GM18519 (cell line): ENCODE results near the gene CCDC188.

Source experiments
- ATAC-seq: cut with Tn5 transposase; IDR thresholded peaks from one replicate; pipeline ENCODE4 v1.9.1; 2021; ENCODE audit warnings: mild to moderate bottlenecking, moderate library complexity; ENCODE audit not compliant: unreplicated experiment, low FRiP score

CCDC188 gene

DNA sequence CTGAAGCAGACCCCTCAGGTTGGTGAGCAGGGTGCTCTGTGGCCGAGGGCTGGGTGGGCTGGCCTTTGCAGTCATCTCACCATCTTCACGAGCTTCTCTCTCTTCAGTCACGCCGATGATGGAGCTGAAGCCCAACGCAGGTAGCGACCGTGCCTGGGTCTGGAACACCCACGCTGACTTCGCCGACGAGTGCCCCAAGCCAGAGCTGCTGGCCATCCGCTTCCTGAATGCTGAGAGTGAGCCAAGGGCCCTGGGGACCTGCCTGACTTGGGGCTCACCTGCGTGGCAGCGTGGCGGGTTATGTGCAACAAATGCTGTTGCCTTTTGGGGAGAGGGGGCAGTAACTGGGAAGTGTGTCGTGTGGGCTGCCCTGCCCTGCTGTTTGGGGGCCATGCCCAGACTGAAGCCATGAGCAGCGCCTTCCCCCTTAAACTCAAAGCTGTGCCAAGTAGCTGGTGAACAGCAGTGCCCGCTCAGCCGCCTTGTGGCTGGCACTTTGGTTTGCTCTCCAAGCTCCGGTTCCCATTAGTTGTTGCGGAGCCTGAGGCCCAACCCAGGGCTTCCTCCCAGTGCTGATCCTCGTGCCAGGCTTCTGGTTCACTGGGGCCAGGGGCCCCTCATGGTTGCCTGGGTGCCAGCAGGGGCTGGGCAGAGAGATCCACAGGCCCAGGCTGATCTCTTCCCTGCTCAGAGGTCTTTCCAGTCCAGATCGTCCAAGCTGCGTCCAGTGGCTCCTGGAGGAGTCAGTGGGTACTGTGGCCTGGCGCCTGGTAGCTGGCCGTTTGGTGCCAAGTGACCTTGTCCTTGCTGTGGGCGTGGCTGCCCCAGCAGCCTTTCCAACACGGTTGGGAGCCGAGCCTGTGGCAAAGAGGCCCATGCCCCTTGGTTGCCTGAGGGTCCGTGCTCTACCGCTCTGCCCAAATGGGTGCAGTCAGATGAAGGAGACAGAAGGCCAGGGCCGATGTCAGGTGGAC lies 25.4 kb downstream of the CCDC188 start:
- no peak for ATAC-seq

DNA sequence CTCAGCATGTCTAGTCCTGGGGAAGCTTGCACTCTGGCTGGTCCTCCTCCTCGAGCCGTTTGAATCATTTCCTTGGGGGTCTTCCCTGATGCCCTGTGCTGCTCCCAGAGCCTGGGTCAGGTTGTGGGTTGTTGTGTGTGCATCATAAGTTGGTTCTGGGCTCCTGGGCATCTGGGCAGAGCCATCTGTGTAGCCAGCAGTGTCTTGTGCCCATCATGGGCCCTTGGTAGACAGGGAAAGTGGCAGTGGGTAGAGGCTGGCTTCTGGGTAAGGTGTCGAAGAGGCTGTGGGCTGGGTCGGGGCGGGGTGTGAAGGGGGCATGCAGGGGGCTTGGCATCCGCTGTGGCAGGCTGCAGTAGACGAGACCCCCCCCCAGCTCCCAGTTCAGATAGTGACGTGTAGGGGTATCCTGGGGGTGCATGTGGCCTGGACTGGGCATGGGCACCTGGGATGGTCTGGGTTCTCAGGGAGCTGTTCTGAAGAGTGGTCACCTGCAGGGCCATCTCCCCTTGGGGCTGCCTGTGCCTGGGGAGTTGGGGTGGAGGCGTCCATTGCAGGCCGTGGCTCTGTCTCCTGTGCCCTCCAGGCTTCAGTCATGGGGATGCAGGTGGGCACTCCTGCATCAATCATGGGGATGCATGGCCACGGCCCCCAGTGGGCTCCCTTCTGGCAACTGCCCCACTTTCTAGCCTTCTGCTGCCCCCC lies 26.6 kb downstream of the CCDC188 start:
- no peak for ATAC-seq

DNA sequence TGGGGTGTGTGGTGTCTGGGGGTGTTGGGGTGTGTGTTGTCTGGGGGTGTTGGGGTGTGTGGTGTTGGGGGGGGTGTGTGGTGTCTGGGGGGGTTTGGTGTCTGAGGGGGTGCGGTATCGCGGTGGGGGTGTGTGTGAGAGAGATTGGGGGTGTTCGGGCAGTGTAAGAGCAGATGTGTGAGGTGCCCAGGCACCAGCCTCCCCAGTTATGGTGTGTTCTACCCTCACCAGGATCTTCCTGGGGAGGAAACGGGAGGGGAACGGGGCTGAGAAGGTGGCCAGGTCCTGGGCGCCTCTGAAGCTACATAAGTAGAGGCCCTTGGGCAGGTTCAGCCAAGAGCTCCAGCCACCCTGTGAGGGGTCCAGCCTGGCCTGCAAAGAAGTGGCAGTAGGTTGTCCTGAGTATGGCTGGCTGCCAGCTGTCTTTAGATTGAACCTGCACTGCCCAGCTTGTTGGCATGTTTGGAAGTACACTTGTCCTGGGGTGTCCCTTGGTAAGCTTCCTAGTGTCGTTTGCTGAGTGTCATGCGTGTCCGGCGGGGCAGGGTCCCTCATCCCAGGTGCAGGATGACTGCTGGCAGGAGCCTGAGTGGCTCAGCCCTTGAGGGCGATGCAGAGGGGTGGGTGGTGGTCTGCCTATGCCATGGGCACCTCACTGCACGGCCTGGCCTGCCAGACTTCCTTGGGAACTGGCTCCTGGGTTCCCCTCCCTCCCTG lies 27.3 kb downstream of the CCDC188 start:
- no peak for ATAC-seq

GRCh38 chr22:20121856-20122415 lies 28.9 kb downstream of the CCDC188 start:
- ATAC-seq: no peak

DNA sequence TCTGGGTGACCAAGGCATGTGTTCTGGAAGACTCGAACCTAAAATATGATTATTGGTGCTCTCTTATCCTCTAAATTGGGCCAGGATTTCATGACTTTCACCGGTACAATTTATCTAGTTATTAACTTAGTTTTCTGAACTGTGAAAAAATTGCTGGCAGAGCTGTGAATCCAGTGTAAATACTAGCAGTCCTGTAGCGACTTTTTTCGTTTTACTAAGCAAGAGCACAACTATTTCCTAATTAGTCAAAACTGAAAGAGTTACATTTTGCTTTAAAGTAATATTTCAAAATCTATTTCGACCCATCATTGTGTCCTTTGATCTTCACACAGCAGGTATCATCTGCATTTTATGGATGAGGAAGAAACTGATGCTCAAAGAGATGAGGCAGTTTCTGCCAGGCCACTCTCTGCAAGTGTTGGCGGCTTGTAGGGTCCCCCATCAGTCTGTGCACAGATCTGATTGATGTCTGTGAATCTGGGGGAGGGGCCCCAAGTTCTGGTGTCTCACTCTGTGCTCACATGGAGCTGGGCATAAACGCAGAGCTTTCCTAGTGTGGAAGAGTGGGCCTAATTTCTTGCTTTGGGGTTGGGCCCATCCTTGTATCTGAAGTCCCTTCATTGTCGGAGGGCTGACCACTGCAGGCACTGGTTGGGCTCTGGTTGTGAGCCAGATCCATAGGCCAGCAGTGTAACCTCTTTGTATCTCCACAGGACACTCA lies 32.4 kb downstream of the CCDC188 start:
- ATAC-seq: no peak

DNA sequence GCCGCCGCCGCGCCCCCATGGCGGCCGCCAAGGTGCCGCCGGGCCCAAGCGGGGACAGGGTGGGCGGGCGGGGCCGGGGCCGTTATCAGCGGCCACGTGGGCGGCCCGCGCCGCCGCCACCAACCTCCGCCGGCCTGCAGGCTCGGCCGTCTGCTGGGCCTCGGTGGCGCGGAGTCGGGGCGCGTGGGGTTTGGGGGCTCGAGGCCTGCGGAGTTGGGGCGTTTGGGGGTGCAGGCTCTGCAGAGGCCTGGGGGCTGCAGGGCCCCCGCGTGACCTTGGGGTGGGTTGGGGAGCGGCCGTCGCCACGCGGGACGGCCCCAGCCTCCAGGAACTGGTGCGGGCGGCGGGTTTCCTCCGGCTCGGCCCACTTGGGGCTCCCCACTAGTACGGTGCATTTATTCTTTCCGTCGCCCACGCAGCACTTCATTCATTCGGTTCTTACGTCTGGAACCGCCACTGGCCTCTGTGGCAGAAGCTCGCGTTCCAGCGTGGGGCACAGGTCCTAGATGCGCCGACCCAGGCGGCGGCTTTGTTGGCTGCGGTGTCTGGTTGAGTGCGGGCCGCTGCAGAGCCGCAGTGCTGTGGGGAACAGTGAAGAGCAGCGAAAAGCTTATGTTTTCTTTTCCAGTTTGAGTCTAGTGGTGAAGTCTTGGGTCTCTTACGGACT lies 33.1 kb downstream of the CCDC188 start:
- ATAC-seq: no peak

DNA sequence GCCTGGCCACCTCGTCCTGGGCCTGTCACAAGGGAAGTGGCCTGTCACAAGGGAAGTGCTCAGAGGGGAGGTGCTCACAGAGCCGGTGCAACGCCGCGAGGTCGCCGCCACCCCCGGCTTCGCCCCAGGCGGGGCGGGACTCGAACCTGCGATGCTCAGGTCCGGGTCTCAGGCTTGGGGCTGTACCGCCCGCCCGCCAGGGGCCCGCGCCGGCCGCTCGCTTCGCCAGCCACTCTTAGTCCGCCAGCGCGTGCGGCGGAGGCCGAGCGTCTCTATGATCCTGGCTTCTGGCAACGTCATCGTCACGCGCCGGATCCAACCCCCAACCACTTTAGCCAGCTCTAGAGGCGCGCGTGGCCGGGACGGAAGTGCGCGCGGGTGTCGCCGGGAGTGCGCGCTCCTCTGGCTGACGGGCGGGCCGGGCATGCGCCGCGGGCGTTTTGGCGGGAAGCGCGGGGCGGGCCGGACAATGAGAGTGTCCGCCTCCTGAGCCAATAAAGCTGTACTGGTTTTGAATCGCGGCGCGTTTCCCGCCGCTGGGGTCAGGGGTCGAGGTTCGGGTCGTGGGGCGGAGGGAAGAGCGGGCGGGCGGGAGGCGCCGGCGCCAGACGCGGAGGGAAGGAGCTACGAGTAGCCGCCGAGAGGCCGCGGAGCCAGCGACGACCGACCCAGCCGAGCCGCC lies 33.8 kb downstream of the CCDC188 start, which contains the start of gene TRMT2A:
Gene TRMT2A (minus strand): TSS at position 276 of the 682 bp plus-strand sequence. CDS start 320 bp downstream, outside the sequence.
- ATAC-seq: peak; percentile 57

GRCh38 chr22:20116376-20116950 lies 34.4 kb downstream of the CCDC188 start:
- no peak for ATAC-seq

DNA sequence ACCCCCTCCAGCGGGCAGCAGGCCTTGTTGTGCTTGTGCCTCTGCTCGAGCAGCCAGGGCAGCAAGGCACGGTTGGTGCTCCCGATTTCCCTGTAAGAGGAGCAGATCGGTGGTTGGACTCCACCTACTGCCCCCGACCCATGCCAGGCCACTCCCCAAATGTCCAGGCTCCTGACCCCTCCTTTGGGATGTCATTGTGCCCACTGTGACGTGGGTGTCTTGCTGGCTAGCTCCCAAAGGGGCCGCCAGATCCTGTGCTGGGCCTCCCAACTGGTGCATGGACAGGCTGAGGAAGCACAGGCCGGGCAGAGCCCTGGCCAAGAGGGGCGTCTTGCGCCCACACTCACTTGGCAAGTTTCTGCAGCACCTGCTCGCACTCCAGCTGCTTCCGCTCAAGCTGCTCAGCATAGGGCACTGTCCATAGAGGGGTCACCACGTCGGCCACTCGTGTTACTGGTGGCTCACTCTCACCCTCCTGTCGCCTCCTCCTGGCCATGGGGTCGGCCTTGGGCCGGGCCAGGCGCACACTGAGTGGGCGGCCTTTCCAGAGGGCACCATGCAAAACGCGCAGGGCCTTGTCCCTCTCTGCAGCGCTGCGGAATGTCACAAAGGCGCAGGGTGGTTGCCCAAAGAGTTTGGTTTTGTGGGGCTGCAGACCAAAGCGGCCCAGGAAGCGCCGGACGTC lies 35.0 kb downstream of the CCDC188 start, which contains the start of gene RANBP1:
Gene RANBP1 (plus strand): TSS at position 414 of the 685 bp plus-strand sequence. CDS start 81 bp downstream, at position 495.
- ATAC-seq: no peak

- ATAC-seq: no peak
These were observed 36.1 kb downstream of the CCDC188 start for GRCh38 chr22:20114506-20115475.

DNA sequence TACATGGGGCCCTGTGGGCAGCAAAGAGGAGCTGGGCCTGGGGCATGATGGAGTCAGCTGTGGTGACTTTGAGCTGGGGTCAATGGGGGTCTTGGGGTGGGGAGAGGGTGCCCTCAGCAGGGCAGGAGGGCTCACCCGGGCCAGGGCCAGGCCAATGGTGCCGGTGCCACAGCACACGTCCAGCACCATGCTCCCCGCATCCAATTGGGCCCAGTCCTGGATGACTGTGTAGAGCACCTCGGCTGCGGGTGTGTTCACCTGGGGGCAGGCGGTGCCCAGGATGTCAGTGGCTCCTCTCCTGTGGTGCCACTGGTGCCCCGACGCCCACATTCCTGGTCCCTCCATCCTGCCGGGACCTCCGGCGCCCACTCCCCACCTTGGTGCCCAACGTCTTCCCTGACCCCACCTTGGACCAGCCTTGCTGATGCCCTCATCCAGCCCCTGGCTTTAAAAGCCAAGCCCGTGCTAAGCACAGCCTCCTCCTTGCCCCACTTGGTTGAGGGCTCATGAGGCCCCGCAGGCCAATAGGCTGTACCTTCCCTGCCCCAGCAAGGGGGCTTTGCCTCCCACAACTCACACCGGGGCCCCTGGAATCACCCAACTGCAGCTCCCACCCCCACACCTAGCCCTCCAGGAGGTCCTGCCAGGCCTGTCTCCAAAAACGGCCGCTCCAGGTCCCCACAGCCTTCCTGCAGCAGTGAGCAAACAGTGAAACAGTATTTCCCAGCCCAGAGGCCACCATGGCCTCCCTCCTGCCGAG lies 37.1 kb downstream of the CCDC188 start:
- ATAC-seq: no peak

DNA sequence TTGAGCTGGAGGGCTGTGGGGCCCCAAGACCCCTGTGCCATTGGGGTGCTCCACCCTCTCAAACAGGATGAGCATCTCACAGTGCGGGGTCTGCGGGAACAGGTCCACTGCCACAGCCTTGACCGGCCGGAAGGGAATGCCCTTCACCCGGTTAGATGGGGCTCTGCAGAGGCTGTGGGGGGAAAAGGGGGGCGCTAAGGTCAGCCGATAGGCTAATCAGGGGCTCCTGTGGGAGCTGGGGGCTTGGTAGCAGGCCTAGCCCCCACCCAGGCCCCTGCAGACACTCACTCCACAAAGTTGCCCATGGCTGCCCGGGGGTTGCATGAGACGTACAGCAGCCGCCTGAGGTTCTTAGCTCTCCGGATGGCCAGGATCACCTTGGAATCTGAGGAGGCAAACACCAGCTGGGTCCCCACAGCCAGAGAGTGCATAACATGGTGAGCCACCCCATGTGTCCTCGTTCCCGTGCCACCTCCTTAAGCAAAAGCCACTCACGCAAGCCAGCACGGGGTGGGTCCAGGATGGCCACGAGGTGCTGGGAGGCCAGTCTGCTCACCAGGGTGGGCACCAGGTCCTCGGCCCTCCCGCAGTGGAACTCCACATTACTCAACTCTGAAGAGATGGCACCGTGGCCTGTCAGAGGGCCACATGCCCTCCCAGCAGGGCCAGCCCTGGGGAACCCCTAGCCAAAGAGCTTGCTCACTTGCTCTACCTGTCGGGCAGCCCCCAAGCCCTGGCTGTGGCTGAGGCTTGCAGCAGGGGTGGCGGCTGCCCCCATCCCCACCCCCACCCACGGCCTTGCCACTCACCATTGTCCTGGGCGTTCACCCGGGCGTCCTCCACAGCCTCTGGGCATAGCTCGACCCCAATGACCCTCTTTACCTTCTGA lies 38.0 kb downstream of the CCDC188 start:
- no peak for ATAC-seq

DNA sequence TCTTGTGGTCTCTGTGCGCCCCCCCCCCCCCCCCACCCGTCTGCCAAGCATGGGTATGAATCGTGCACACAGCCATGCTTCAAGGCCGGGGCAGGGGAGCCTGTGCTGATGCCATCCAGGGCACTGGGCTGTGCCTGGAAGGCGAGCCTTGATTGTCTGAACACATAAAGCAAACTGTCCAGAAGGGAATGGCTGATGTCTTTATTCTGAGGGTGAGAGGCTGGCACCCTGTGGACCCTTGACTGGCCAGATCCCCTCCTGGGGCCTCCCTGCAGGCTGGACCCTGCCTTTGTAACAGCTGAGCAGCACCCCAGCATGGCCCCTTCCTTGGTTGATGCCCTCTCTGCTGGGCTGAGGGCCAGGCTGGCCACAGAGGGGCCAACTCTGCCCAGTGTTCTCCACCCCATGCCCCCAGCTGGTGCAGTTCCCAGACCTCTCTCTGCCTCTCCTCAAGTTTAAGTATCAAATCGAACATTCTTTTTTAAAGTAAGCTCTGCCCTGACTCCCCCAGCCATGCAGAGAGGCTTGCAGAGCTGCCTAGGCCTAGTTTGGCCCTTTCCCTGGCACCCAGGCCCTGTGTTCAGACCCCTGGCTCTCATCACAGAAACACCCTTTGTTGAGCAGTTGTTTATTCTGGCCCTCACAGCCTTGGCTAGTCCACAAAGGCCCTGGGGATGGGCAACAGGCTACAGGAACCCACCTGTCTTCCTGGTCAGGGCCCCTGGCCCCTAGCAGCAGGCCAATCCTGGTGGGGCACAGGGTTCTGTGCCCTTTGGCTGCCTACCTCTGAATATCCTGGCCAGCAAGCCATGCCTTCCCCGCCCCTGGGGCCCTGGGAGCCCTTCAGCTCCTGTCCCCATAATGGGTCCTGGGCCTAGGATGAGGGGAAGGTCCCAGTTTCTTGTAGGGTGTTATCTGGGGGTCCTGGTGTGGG lies 38.9 kb downstream of the CCDC188 start:
- ATAC-seq: no peak
